ENCODE measurements around the gene PISD. TPM values are rescaled to one million over a fixed set of nuclear protein-coding genes. Genes with fewer than 3 reads are reported as not detected.

PISD gene
- total RNA-seq, 1 donor from 2014 or later = 36.2 TPM

- DNase-seq (ENCODE audit: extremely low spot score, unreplicated experiment) = peak; percentile 89
- peaks cover 42% of the 10 kb centered on the region for H3K4me1 Mint-ChIP-seq (ENCODE audit: unreplicated experiment)
- peaks cover 2% of the 10 kb centered on the region for H3K36me3 Mint-ChIP-seq (ENCODE audit: unreplicated experiment)
- no peak for TF ChIP-seq CTCF (IDR thresholded peaks at IDR 0.05)
- peak overlapping the region; percentile 88 for H3K4me3 Mint-ChIP-seq (ENCODE audit: unreplicated experiment)
- H3K27ac Mint-ChIP-seq (ENCODE audit: unreplicated experiment) = peak overlapping the region; percentile 82
- H3K9me3 Mint-ChIP-seq (ENCODE audit: unreplicated experiment) = no peaks in the 10 kb centered on the region
- H3K27me3 Mint-ChIP-seq (ENCODE audit: unreplicated experiment) = no peaks in the 10 kb centered on the region
These were observed 31.4 kb downstream of the PISD start for GRCh38 chr22:31630331-31631329.

- H3K27me3 Mint-ChIP-seq (ENCODE audit: unreplicated experiment) = no peaks in the 10 kb centered on the region
- DNase-seq (ENCODE audit: extremely low spot score, unreplicated experiment) = no peak
- H3K4me1 Mint-ChIP-seq (ENCODE audit: unreplicated experiment) = peaks cover 47% of the 10 kb centered on the region
- peak overlapping the region; percentile 41 for H3K27ac Mint-ChIP-seq (ENCODE audit: unreplicated experiment)
- no peak for TF ChIP-seq CTCF (IDR thresholded peaks at IDR 0.05)
- peaks cover 2% of the 10 kb centered on the region for H3K36me3 Mint-ChIP-seq (ENCODE audit: unreplicated experiment)
- no peaks in the 10 kb centered on the region for H3K9me3 Mint-ChIP-seq (ENCODE audit: unreplicated experiment)
- peak overlapping the region; percentile 88 for H3K4me3 Mint-ChIP-seq (ENCODE audit: unreplicated experiment)
These were observed 32.3 kb downstream of the PISD start for GRCh38 chr22:31629741-31630184.

- Mint-ChIP-seq H3K27ac (ENCODE audit: unreplicated experiment) (peak overlapping the region; percentile 34), H3K27me3 (ENCODE audit: unreplicated experiment) (no peaks in the 10 kb centered on the region), H3K4me3 (ENCODE audit: unreplicated experiment) (peak overlapping the region; percentile 88), H3K36me3 (ENCODE audit: unreplicated experiment) (peaks cover 2% of the 10 kb centered on the region), H3K4me1 (ENCODE audit: unreplicated experiment) (peaks cover 52% of the 10 kb centered on the region), H3K9me3 (ENCODE audit: unreplicated experiment) (no peaks in the 10 kb centered on the region)
- no peak for DNase-seq (ENCODE audit: extremely low spot score, unreplicated experiment)
- TF ChIP-seq CTCF (IDR thresholded peaks at IDR 0.05) = no peak
These were observed 32.9 kb downstream of the PISD start for GRCh38 chr22:31628969-31629708.

GRCh38 chr22:31628362-31628761 lies 33.7 kb downstream of the PISD start:
- H3K27ac Mint-ChIP-seq (ENCODE audit: unreplicated experiment) = peak overlapping the region; percentile 34
- H3K4me1 Mint-ChIP-seq (ENCODE audit: unreplicated experiment) = peaks cover 49% of the 10 kb centered on the region

More at GRCh38 chr22:31628362-31628761, 33.7 kb downstream of the PISD start:
- Mint-ChIP-seq H3K9me3 (ENCODE audit: unreplicated experiment) (no peaks in the 10 kb centered on the region), H3K4me3 (ENCODE audit: unreplicated experiment) (peak overlapping the region; percentile 14), H3K36me3 (ENCODE audit: unreplicated experiment) (peaks cover 2% of the 10 kb centered on the region), H3K27me3 (ENCODE audit: unreplicated experiment) (no peaks in the 10 kb centered on the region)
- no peak for TF ChIP-seq CTCF (IDR thresholded peaks at IDR 0.05)
- DNase-seq (ENCODE audit: extremely low spot score, unreplicated experiment) = no peak

All from osteocyte (in vitro differentiated cells).